GM13977 (cell line): ENCODE data around the gene ERC2.

ENCODE experiments used
- DNase-seq: peaks from one replicate; pipeline ENCODE4 v3.0.0; 2012; ENCODE audit warnings: low spot score
- in situ Hi-C: fragments of 300-500 bp; cut with MboI; formaldehyde crosslinking; loops from one replicate; pipeline ENCODE4 v1.12.0; 2022; ENCODE audit warnings: low sequenced_read_pairs, low pct_unique_long_range_greater_than_20kb, mixed read lengths, inconsistent platforms; ENCODE audit not compliant: unreplicated experiment
- TF ChIP-seq, protein P1 (sequence below): IDR thresholded peaks from 2 replicates; pipeline ENCODE4 v1.5.1; 2012; ENCODE audit warnings: mild to moderate bottlenecking, control low read depth; ENCODE audit not compliant: insufficient read depth; ENCODE audit errors: extremely low read depth, missing control alignments

The ERC2 gene

GRCh38 chr3:56443372-56443771 lies 24.9 kb downstream of the ERC2 start:
- in situ Hi-C loops = no loop called here
- TF ChIP-seq, protein P1, sequence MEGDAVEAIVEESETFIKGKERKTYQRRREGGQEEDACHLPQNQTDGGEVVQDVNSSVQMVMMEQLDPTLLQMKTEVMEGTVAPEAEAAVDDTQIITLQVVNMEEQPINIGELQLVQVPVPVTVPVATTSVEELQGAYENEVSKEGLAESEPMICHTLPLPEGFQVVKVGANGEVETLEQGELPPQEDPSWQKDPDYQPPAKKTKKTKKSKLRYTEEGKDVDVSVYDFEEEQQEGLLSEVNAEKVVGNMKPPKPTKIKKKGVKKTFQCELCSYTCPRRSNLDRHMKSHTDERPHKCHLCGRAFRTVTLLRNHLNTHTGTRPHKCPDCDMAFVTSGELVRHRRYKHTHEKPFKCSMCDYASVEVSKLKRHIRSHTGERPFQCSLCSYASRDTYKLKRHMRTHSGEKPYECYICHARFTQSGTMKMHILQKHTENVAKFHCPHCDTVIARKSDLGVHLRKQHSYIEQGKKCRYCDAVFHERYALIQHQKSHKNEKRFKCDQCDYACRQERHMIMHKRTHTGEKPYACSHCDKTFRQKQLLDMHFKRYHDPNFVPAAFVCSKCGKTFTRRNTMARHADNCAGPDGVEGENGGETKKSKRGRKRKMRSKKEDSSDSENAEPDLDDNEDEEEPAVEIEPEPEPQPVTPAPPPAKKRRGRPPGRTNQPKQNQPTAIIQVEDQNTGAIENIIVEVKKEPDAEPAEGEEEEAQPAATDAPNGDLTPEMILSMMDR = no peak
- no peak for DNase-seq

GRCh38 chr3:56428667-56429066 lies 39.6 kb downstream of the ERC2 start:
- TF ChIP-seq, protein P1 = no peak
- no peak for DNase-seq
- in situ Hi-C loops = no loop called here

DNA sequence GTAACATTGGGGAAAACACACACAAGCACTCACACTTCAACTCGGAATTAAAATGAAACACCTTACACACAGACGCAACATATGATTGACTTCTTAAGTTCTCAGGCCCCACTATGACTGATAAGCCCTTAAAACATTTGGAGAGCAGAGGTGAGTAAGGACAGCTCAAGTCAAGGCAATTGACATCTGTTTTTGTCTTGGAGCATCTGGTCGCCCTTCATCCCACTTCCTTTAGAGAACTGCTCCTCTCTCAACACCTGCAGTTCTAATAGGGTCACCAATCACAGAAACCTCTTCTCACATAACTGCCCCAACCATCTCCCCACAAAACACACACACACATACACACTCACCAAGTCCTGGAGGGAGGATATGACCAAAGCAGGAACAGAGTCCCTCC lies 43.4 kb downstream of the ERC2 start:
- TF ChIP-seq, protein P1 = no peak
- DNase-seq = no peak
- in situ Hi-C loops = no loop called here

- in situ Hi-C loops = no loop called here
- no peak for DNase-seq
Observed at GRCh38 chr3:56424336-56424735, 43.9 kb downstream of the ERC2 start.

DNA sequence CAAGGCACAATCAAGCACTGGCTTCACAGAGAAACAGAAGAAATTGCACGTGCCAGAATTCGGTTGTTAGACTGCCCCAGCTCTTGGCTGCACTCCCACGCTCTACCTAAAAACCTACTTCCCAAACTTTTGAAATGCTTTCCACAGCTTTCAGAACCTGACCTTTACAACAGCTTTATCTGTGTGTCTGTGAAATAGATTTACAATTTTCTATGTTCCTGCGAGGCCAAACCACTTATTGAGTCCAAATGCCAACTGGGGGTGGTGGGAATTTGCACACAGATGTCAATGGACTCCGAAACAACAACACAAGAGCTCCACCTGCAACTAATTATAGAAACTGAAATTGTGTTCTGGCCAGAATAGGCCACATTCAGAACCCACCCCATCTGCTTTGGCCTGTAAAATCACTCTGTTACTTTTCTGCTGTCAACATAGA lies 44.6 kb downstream of the ERC2 start:
- DNase-seq = no peak
- TF ChIP-seq, protein P1 = no peak
- in situ Hi-C loops = no loop called here

More at GRCh38 chr3:56424336-56424735, 43.9 kb downstream of the ERC2 start:
- TF ChIP-seq, protein P1 = no peak

DNA sequence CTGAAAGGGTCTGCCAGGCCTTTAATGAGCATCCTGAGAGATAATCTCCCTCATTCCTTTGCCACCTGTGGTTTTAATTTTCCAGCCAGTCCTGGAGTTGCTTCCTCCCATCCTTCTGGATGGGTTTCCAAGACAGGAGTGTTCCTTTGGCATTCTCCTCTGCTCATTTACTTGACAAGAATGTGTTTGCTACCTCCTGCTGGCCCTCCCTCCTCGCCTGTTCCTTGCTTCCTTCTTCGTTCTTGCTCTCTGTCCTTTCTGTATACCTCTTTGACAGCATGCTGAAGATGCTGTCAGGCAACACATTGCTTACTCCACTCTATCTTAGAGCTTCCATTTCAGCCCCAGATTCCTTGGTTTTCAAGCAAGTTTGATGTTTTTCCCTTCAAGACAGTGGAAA lies 46.0 kb downstream of the ERC2 start:
- TF ChIP-seq, protein P1 = no peak
- in situ Hi-C loops = no loop called here
- no peak for DNase-seq

- in situ Hi-C loops = no loop called here
- TF ChIP-seq, protein P1 = no peak
- DNase-seq = no peak
Observed at GRCh38 chr3:56421205-56421604, 47.1 kb downstream of the ERC2 start.
